HG03469 (cell line): ENCODE measurements around the gene PLAAT5.
"Not testable (repeated sequence)": the region's sequence is repeated elsewhere in the genome, so short reads cannot be mapped to it uniquely, and the experiment has no call there.

Experiments
- ATAC-seq: cut with Tn5 transposase; IDR thresholded peaks from one replicate; pipeline ENCODE4 v1.9.1; 2021; ENCODE audit warnings: mild to moderate bottlenecking, moderate library complexity, moderate number of reproducible peaks; ENCODE audit not compliant: unreplicated experiment

The PLAAT5 gene

GRCh38 chr11:63488789-63489188 lies 2.2 kb downstream of the PLAAT5 start:
- no peak for ATAC-seq

- no peak for ATAC-seq
Observed at GRCh38 chr11:63485777-63486176, 5.2 kb downstream of the PLAAT5 start.

- no peak for ATAC-seq
Observed at GRCh38 chr11:63480039-63480438, 10.9 kb downstream of the PLAAT5 start.

GRCh38 chr11:63478896-63479295 lies 12.1 kb downstream of the PLAAT5 start:
- no peak for ATAC-seq

- ATAC-seq = no peak
Observed at GRCh38 chr11:63476618-63477017, 14.3 kb downstream of the PLAAT5 start.

- no peak for ATAC-seq
Observed at GRCh38 chr11:63472372-63472771, 18.6 kb downstream of the PLAAT5 start.

GRCh38 chr11:63470311-63470710 lies 20.7 kb downstream of the PLAAT5 start:
- no peak for ATAC-seq

- no peak for ATAC-seq
Observed at GRCh38 chr11:63462137-63462536, 28.8 kb downstream of the PLAAT5 start.

GRCh38 chr11:63459586-63459985 lies 31.4 kb downstream of the PLAAT5 start:
- no peak for ATAC-seq

GRCh38 chr11:63448646-63449045 lies 42.3 kb downstream of the PLAAT5 start:
- ATAC-seq = no peak

GRCh38 chr11:63445720-63446119 lies 45.2 kb downstream of the PLAAT5 start:
- ATAC-seq = no peak

GRCh38 chr11:63445118-63445517 lies 45.8 kb downstream of the PLAAT5 start:
- no peak for ATAC-seq

- ATAC-seq = no peak
Observed at GRCh38 chr11:63444160-63444559, 46.8 kb downstream of the PLAAT5 start.

GRCh38 chr11:63443714-63444113 lies 47.3 kb downstream of the PLAAT5 start:
- no peak for ATAC-seq

- ATAC-seq = not testable (repeated sequence)
Observed at GRCh38 chr11:63435831-63436230, 55.1 kb downstream of the PLAAT5 start.

- not testable (repeated sequence) for ATAC-seq
Observed at GRCh38 chr11:63435351-63435750, 55.6 kb downstream of the PLAAT5 start.

- not testable (repeated sequence) for ATAC-seq
Observed at GRCh38 chr11:63430731-63431130, 60.2 kb downstream of the PLAAT5 start.

- no peak for ATAC-seq
Observed at GRCh38 chr11:63427971-63428508, 62.9 kb downstream of the PLAAT5 start.

- peak; percentile 54 for ATAC-seq
Observed at GRCh38 chr11:63417174-63417852, 73.7 kb downstream of the PLAAT5 start.
